ENCODE data around the gene NOP9. TPM values are rescaled to one million over a fixed set of nuclear protein-coding genes. Genes with fewer than 3 reads are reported as not detected.
A peak's percentile ranks its signal among the peaks of the same experiment; 100 is the strongest.

The NOP9 gene
- total RNA-seq, 4 donors from 2014 or later: 14.5 to 30.0 (median 22.4) TPM

DNA sequence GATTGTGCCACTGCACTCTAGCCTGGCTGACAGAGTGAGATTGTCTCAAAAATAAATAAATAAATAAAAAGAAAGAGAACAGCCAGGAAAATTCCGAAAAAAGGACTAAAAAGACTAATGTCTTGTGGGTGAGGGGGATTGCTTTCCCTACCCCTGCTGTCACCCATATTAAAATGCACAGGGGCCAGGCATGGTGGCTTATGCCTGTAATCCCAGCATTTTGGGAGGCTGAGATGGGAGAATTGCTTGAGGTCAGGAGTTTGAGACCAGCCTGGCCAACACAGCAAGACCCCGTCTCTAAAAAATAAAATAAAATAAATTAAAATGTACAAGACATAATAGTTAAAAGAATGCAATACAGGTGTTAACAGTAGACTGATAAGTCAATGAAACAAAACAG, 6.1 kb upstream of the NOP9 start:
- peaks cover 0 to 13% (median 0%) of the 10 kb centered on the region in 4 donors for H3K4me1 ChIP-seq
- no peaks in the 10 kb centered on the region for H3K27me3 ChIP-seq
- no peak for TF ChIP-seq POLR2A (IDR thresholded peaks at IDR 0.05)
- TF ChIP-seq, protein P1, sequence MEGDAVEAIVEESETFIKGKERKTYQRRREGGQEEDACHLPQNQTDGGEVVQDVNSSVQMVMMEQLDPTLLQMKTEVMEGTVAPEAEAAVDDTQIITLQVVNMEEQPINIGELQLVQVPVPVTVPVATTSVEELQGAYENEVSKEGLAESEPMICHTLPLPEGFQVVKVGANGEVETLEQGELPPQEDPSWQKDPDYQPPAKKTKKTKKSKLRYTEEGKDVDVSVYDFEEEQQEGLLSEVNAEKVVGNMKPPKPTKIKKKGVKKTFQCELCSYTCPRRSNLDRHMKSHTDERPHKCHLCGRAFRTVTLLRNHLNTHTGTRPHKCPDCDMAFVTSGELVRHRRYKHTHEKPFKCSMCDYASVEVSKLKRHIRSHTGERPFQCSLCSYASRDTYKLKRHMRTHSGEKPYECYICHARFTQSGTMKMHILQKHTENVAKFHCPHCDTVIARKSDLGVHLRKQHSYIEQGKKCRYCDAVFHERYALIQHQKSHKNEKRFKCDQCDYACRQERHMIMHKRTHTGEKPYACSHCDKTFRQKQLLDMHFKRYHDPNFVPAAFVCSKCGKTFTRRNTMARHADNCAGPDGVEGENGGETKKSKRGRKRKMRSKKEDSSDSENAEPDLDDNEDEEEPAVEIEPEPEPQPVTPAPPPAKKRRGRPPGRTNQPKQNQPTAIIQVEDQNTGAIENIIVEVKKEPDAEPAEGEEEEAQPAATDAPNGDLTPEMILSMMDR (IDR thresholded peaks at IDR 0.05): no peak
- no peak for DNase-seq
- H3K4me3 ChIP-seq: no peak overlapping the region
- peaks cover 0 to 68% (median 0%) of the 10 kb centered on the region in 3 donors for H3K36me3 ChIP-seq
- no peak overlapping the region for H3K27ac ChIP-seq
- no peaks in the 10 kb centered on the region for H3K9me3 ChIP-seq

DNA sequence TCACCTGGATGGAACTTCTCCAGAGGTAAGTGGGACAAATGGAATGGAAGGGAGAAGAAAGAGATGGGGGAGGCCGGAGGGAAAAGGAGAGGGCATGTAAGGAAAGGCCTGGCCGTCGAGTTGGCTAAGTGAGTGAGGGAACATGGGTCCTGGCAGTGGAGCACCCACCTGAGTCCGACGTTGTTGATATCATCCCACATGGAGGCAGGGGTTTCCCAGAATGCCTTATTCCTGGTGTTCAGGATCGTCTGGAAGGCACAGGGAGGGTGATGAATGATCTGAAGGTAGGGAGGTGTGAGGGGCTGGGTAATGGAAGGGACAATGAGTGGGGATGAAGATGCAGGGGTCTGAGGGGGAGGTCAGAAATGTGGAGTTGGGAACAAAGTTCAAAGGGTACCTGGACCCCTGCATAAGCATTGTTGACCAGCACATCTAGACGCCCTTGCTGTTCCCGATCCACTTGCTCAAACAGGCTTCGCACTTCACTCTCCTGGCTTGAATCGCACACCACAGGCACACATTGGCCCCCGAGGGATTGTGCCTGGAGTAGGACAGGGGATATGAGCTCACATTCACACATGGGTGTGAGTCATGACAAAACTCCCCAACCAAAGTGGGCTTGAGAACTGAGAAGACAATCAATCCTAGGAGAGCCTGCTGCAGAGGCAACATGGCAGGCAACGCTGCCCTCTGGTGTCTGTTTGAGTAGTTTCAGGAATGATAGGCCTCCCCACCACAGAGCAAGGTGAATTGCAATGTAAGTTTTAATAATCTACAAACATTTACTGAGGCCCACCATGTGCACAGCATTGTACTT, 3.1 kb upstream of the NOP9 start:
- H3K27me3 ChIP-seq: no peaks in the 10 kb centered on the region
- peak in 2 of 3 donors; percentile 61 to 83 for DNase-seq
- H3K9me3 ChIP-seq: no peaks in the 10 kb centered on the region
- peaks cover 0 to 34% (median 12%) of the 10 kb centered on the region in 4 donors for H3K4me1 ChIP-seq
- TF ChIP-seq POLR2A (IDR thresholded peaks at IDR 0.05): no peak
- TF ChIP-seq, protein P1 (IDR thresholded peaks at IDR 0.05): peak; percentile 13 to 77 (median 72)
- peak overlapping the region in 1 of 4 donors; percentile 38 for H3K27ac ChIP-seq
- peaks cover 0 to 45% (median 0%) of the 10 kb centered on the region in 3 donors for H3K36me3 ChIP-seq
- H3K4me3 ChIP-seq: peak overlapping the region in 1 of 4 donors; percentile 18

DNA sequence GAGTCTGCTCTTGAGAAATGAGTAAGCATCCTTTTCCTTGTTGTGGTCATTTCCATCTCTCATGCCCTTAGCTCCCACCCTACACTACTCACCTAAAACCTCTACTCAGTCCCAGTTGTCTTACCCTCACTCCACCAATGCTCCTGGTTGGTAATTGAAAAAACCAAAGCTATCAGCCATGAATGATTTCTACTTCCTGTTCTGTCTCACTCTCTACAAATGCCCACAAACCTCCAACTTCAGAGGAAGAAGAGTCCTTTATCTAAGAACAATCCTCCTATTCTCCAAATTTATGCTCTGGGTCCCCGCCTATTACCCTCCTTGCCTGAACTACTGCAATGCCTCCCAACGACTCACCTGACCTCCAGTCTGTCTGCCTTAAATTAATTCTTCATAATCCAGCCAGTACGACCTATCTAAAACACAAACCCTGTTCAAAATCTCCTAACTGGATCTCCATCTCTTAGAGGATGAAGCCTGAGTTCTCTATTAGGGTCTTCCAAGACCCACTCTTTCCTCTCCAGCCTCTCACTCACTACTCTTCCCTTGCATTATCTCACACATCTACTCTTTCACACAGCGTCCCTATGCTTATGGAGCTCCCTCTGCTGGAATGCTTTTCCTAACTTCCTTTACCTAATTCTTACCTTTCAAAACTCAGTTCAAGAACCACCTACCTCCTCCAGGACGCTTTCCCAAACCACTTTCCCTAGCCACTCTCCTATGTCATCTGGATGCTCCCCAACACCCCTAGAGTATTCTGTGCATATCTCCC, 2.3 kb upstream of the NOP9 start:
- DNase-seq: no peak
- peaks cover 0 to 34% (median 12%) of the 10 kb centered on the region in 4 donors for H3K4me1 ChIP-seq
- no peaks in the 10 kb centered on the region for H3K27me3 ChIP-seq
- TF ChIP-seq, protein P1 (IDR thresholded peaks at IDR 0.05): peak in 5 of 6 experiments; percentile 1 to 65 (median 60)
- no peak for TF ChIP-seq POLR2A (IDR thresholded peaks at IDR 0.05)
- H3K4me3 ChIP-seq: peak overlapping the region in 2 of 4 donors; percentile 1 to 18
- H3K9me3 ChIP-seq: no peaks in the 10 kb centered on the region
- peaks cover 0 to 45% (median 0%) of the 10 kb centered on the region in 3 donors for H3K36me3 ChIP-seq
- H3K27ac ChIP-seq: peak overlapping the region in 1 of 4 donors; percentile 38

DNA sequence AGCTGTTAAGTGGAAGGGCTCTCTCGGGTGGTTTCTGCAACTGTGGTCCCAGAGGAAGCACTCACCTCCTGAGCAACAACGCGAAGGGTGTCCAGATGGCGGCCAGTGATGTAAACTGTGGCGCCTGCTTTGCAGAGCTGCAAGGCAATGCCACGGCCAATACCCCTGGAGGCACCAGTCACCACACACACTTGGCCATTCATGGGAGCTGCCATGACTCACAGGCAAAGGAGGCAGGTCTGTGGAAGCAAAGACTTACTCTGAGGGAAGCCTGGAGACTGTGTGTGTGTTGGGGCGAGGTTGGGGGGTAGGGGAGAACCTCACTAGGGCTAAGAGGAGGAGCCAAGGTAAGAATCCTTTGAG, 777 bp upstream of the NOP9 start:
- no peaks in the 10 kb centered on the region for H3K27me3 ChIP-seq
- no peaks in the 10 kb centered on the region for H3K9me3 ChIP-seq
- TF ChIP-seq, protein P1 (IDR thresholded peaks at IDR 0.05): no peak
- no peak for TF ChIP-seq POLR2A (IDR thresholded peaks at IDR 0.05)
- H3K27ac ChIP-seq: peak overlapping the region; percentile 82 to 97 (median 90)
- H3K4me1 ChIP-seq: peaks cover 0 to 34% (median 12%) of the 10 kb centered on the region in 4 donors
- H3K4me3 ChIP-seq: peak overlapping the region; percentile 78 to 98 (median 88)
- peak in 1 of 3 donors; percentile 67 for DNase-seq
- peaks cover 0 to 47% (median 0%) of the 10 kb centered on the region in 3 donors for H3K36me3 ChIP-seq

DNA sequence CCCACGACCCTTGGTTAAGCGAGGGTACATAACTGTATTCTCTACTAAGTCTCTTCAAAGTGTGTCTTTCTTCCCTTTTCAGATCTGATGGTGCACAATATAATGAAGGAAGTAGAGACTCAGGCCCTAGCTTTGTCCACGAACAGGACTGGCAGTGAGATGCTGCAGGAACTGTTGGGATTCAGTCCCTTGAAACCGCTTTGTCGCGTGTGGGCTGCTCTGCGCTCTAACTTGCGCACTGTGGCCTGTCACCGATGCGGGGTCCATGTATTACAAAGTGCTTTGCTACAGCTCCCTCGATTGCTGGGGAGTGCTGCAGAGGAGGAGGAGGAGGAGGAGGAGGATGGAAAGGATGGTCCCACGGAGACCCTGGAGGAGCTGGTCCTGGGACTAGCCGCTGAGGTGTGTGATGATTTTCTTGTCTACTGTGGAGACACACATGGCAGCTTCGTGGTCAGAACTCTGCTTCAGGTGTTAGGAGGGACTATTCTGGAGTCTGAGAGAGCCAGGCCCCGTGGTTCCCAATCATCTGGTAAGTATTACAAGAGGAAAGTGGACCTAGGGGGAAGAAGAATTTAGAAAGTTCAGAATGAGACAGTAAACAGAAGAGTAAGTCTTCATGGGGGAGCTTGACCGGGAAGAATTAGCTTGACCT, 803 bp downstream of the NOP9 start:
- Histone ChIP-seq H3K9me3 (no peaks in the 10 kb centered on the region), H3K27me3 (no peaks in the 10 kb centered on the region), H3K36me3 (peaks cover 0 to 50% (median 0%) of the 10 kb centered on the region in 3 donors), H3K27ac (peak overlapping the region; percentile 82 to 97 (median 90)), H3K4me1 (peaks cover 0 to 34% (median 12%) of the 10 kb centered on the region in 4 donors), H3K4me3 (peak overlapping the region; percentile 78 to 98 (median 88))
- DNase-seq: no peak
- TF ChIP-seq, protein P1 (IDR thresholded peaks at IDR 0.05): no peak
- TF ChIP-seq POLR2A (IDR thresholded peaks at IDR 0.05): no peak
